Esophagus (tissue), 2 donors: ENCODE data around the gene LUM. TPM values are rescaled to one million over a fixed set of nuclear protein-coding genes. Genes with fewer than 3 reads are reported as not detected.
"Not testable (repeated sequence)": the region's sequence is repeated elsewhere in the genome, so short reads cannot be mapped to it uniquely, and the experiment has no call there.

ENCODE experiments used
- H3K27ac ChIP-seq, 2 donors: one replicate each; pipeline ENCODE4 v1.5.1; 2013; ENCODE audit warnings: low read depth in 2 of 2, mild to moderate bottlenecking in 2 of 2, inconsistent platforms in 1 of 2, low read length in 1 of 2, moderate library complexity in 1 of 2
- H3K27me3 ChIP-seq, 2 donors: one replicate each; pipeline ENCODE4 v1.6.1; 2013; ENCODE audit warnings: low read length in 2 of 2, control low read depth in 1 of 2, mild to moderate bottlenecking in 1 of 2; ENCODE audit not compliant: insufficient read depth in 2 of 2, control insufficient read depth in 1 of 2
- H3K36me3 ChIP-seq, 2 donors: one replicate each; pipeline ENCODE4 v1.6.1; 2013; ENCODE audit warnings: low read length in 1 of 2; ENCODE audit not compliant: control insufficient read depth in 2 of 2, insufficient read depth in 2 of 2
- H3K4me1 ChIP-seq, 2 donors: one replicate each; pipeline ENCODE4 v1.6.1; 2013; ENCODE audit warnings: low read length in 1 of 2; ENCODE audit not compliant: control insufficient read depth in 2 of 2, insufficient read depth in 2 of 2
- H3K4me3 ChIP-seq, 2 donors: one replicate each; pipeline ENCODE4 v1.5.1; 2013; ENCODE audit warnings: low read length in 2 of 2, mild to moderate bottlenecking in 2 of 2, low read depth in 1 of 2, moderate library complexity in 1 of 2
- H3K9me3 ChIP-seq, 2 donors: one replicate each; pipeline ENCODE4 v1.6.1; 2013; ENCODE audit warnings: mild to moderate bottlenecking in 2 of 2, low read depth in 1 of 2, low read length in 1 of 2, moderate library complexity in 1 of 2; ENCODE audit not compliant: control insufficient read depth in 2 of 2, insufficient read depth in 1 of 2
- WGBS, 2 donors: extraction: QIAGEN DNeasy Blood & Tissue Kit; methylation state at CpG; one replicate each; pipeline ENCODE4 v1.1.7; 2013; 5-methylcytosine and 5-hydroxymethylcytosine counted together
- polyA plus RNA-seq, 2 donors: library from polyadenylated mRNA; stranded (reverse); fragments of 200-250 nt; gene quantifications; one replicate each; pipeline ENCODE4 v1.2.3, GENCODE V29; 2013
- donor health status: healthy with polysubstance abuse.
- donor health status: Bipolar disorder and iron deficiency.

The LUM gene
- polyA plus RNA-seq, 2 donors, result 2.7 to 7.0 TPM

- H3K9me3 ChIP-seq, result no peaks in the 10 kb centered on the region
Observed at GRCh38 chr12:91100906-91101305, 10.4 kb downstream of the LUM start.

DNA sequence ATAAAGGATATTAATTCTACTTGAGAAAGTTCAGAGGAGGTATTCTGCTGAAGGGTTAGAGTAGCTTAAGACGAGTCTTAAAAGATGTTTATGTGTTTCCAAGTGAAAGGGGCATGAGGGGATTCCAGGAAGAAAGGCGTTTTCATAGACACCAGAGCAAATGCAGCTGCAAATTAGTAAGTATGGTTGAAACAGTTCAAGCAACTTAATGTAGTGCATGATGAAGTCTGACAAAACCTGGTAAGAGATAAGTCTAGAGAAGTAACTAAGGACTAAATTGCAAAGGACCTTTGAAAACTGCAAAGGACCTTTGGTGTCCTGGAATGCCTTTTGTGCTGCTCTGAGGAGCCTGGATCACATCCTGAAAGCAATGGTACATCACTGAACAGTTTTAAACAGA, 11.5 kb downstream of the LUM start:
- H3K27me3 ChIP-seq, result no peaks in the 10 kb centered on the region
- no peaks in the 10 kb centered on the region for H3K9me3 ChIP-seq
- no peaks in the 10 kb centered on the region for H3K4me1 ChIP-seq
- H3K27ac ChIP-seq, result no peak overlapping the region
- WGBS, 2 donors, result 62 to 71% methylated on average over 2 of the region's 2 CpGs
- no peak overlapping the region for H3K4me3 ChIP-seq
- H3K36me3 ChIP-seq, result no peaks in the 10 kb centered on the region

More at GRCh38 chr12:91100906-91101305, 10.4 kb downstream of the LUM start:
- no peaks in the 10 kb centered on the region for H3K27me3 ChIP-seq
- H3K36me3 ChIP-seq, result no peaks in the 10 kb centered on the region
- H3K27ac ChIP-seq, result no peak overlapping the region
- no peak overlapping the region for H3K4me3 ChIP-seq
- 76 to 80% methylated on average over 2 of the region's 2 CpGs for WGBS, 2 donors
- no peaks in the 10 kb centered on the region for H3K4me1 ChIP-seq

- WGBS, 2 donors, result 50% methylated on average over 2 of the region's 2 CpGs
- H3K27ac ChIP-seq, result no peak overlapping the region
- no peaks in the 10 kb centered on the region for H3K4me1 ChIP-seq
Observed at GRCh38 chr12:91099341-91099740, 12.0 kb downstream of the LUM start.

DNA sequence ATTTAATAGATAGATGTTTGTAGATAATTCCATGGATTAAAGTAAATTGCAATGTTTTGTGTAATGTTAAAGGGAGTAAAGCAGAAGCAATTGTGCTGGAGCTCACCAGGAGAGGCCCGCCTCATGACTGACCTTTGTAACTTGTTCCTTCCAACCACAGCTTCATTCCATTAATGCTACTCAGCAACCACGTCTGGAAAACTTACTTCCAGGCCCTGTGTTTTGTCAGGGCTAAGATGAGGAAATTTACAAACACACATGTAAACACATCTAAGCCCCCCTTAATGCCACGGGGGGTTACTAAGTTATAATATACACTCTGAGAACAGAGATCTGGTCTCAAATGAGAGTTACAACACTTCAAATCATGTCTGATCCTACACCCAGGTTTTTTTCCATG, 12.4 kb downstream of the LUM start:
- Histone ChIP-seq H3K9me3 (no peaks in the 10 kb centered on the region), H3K27me3 (no peaks in the 10 kb centered on the region), H3K27ac (no peak overlapping the region), H3K4me3 (no peak overlapping the region), H3K4me1 (no peaks in the 10 kb centered on the region), H3K36me3 (no peaks in the 10 kb centered on the region)
- 23 to 38% methylated on average over 3 of the region's 3 CpGs for WGBS, 2 donors

More at GRCh38 chr12:91099341-91099740, 12.0 kb downstream of the LUM start:
- Histone ChIP-seq H3K36me3 (no peaks in the 10 kb centered on the region), H3K4me3 (no peak overlapping the region), H3K9me3 (no peaks in the 10 kb centered on the region), H3K27me3 (no peaks in the 10 kb centered on the region)

DNA sequence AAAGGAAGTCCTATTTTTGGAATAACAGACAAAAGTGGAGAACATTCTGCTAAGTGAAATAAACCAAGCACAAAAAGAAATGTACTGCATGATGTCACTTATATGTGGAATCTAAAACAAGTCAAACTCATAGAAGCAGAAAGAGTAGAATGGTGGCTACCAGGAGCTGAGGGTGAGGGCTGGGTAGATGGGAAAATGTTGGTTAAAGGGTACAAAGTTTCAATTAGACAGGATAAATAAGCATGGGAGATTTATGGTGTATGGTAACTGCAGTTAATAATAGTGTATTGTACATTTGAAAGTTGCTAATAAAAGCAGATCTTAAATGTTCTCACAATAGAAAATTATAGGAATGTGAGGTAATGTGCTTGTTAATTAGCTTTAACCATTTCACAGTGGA, 12.8 kb downstream of the LUM start:
- no peaks in the 10 kb centered on the region for H3K4me1 ChIP-seq
- H3K9me3 ChIP-seq, result no peaks in the 10 kb centered on the region
- no peaks in the 10 kb centered on the region for H3K27me3 ChIP-seq
- no peaks in the 10 kb centered on the region for H3K36me3 ChIP-seq
- no peak overlapping the region for H3K27ac ChIP-seq
- H3K4me3 ChIP-seq, result no peak overlapping the region

GRCh38 chr12:91094957-91095356, 16.3 kb downstream of the LUM start:
- no peak overlapping the region for H3K4me3 ChIP-seq
- 77 to 80% methylated on average over 1 of the region's 1 CpG for WGBS, 2 donors
- H3K27ac ChIP-seq, result no peak overlapping the region
- H3K9me3 ChIP-seq, result no peaks in the 10 kb centered on the region
- no peaks in the 10 kb centered on the region for H3K27me3 ChIP-seq
- no peaks in the 10 kb centered on the region for H3K4me1 ChIP-seq
- H3K36me3 ChIP-seq, result no peaks in the 10 kb centered on the region

GRCh38 chr12:91094032-91094662, 17.1 kb downstream of the LUM start:
- Histone ChIP-seq H3K4me1 (no peaks in the 10 kb centered on the region), H3K27ac (no peak overlapping the region)

GRCh38 chr12:91093341-91093740, 18.0 kb downstream of the LUM start:
- no peak overlapping the region for H3K4me3 ChIP-seq
- H3K27me3 ChIP-seq, result no peaks in the 10 kb centered on the region
- whole genome bisulfite sequencing, 2 donors, result 89 to 91% methylated on average over 4 of the region's 4 CpGs
- H3K9me3 ChIP-seq, result no peaks in the 10 kb centered on the region
- H3K36me3 ChIP-seq, result no peaks in the 10 kb centered on the region
- no peaks in the 10 kb centered on the region for H3K4me1 ChIP-seq
- no peak overlapping the region for H3K27ac ChIP-seq

More at GRCh38 chr12:91094032-91094662, 17.1 kb downstream of the LUM start:
- H3K9me3 ChIP-seq, result no peaks in the 10 kb centered on the region
- no peaks in the 10 kb centered on the region for H3K36me3 ChIP-seq
- H3K27me3 ChIP-seq, result no peaks in the 10 kb centered on the region
- H3K4me3 ChIP-seq, result no peak overlapping the region

DNA sequence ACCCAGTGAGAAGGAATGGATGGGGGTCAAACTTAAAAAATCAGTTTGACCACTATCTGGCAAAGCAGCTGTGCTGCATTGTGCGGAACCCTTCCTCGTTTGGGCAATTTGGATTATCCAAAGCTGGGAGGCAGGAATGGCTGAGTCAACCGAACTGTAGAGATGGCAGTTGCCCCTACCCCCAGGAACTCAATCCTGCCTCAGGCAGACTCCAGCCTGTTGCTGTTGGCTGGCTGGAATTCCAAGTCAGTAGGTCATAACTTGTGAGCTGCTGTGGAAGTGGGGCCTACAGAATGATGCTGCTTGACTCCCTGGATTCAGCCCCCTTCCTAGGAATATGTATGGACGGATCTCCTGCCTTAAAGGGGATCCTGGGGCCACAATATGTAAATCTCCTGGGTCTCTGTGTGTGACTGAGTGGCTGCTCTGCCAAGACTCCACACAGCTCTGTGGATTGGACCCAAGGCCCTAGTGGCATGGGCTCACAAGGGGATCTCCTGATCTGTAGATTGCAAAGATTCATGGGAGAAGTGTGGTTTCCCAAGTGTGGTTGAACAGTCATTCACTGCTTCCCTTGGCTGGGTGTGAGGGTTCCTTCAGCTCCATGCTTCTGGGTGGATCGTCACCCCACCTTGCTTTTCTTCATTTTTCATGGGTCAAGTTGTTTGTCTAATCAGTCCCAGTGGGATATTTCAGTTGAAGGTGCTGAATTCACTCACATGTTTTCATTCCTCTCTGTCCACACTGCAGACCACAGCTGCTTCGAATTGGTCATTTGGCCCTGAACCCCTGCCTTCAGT, 19.2 kb downstream of the LUM start:
- no peaks in the 10 kb centered on the region for H3K36me3 ChIP-seq
- 72 to 73% methylated on average over 6 of the region's 6 CpGs for WGBS, 2 donors
- no peak overlapping the region for H3K27ac ChIP-seq
- no peaks in the 10 kb centered on the region for H3K4me1 ChIP-seq
- no peaks in the 10 kb centered on the region for H3K27me3 ChIP-seq
- H3K4me3 ChIP-seq, result no peak overlapping the region
- H3K9me3 ChIP-seq, result no peaks in the 10 kb centered on the region

- H3K27ac ChIP-seq, H3K9me3 ChIP-seq, H3K27me3 ChIP-seq, H3K4me3 ChIP-seq, H3K36me3 ChIP-seq, H3K4me1 ChIP-seq: not testable (repeated sequence)
- 85 to 92% methylated on average over 2 of the region's 2 CpGs for WGBS, 2 donors
Observed at GRCh38 chr12:91089953-91090352, 21.3 kb downstream of the LUM start.
